ENCODE measurements around the gene ZMIZ1.

DNA sequence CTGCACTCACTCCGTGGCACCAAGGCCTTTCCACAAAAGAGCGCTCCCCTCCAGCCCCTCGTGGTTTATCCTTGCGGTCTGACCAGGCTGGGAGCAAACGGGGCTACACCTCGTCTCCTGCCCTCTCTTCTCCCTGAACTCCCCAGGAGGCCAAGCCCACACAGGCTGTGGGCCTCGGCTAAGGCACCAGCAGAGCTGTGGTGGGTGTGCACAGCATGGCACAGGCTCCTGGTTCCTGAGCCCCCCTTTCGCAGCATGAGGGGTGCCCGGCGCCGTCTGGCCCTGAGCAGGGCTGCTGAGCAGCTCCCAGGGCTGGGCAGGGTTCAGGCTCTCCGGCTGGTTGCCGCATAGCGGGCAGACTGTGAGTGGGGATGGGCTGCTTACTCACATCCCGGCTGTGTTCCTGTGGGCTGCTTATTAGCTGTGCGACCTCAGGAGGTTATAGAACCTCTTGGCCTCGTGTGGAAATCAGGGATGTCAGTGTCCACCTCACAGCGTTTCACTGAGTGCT lies 90.4 kb downstream of the ZMIZ1 start:
- TF ChIP-seq, protein P1, sequence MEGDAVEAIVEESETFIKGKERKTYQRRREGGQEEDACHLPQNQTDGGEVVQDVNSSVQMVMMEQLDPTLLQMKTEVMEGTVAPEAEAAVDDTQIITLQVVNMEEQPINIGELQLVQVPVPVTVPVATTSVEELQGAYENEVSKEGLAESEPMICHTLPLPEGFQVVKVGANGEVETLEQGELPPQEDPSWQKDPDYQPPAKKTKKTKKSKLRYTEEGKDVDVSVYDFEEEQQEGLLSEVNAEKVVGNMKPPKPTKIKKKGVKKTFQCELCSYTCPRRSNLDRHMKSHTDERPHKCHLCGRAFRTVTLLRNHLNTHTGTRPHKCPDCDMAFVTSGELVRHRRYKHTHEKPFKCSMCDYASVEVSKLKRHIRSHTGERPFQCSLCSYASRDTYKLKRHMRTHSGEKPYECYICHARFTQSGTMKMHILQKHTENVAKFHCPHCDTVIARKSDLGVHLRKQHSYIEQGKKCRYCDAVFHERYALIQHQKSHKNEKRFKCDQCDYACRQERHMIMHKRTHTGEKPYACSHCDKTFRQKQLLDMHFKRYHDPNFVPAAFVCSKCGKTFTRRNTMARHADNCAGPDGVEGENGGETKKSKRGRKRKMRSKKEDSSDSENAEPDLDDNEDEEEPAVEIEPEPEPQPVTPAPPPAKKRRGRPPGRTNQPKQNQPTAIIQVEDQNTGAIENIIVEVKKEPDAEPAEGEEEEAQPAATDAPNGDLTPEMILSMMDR (conservative IDR thresholded peaks at IDR 0.05): no peak
- no peak for TF ChIP-seq ZFX (IDR thresholded peaks at IDR 0.05)
